Epithelial cell of esophagus (primary cell): Measurements from ENCODE around the gene TMEM121B.

Experiments used
- DNase-seq: peaks from one replicate; pipeline ENCODE4 v3.0.0; 2010; ENCODE audit warnings: low read depth
- H3K4me3 ChIP-seq: 2 replicates; pipeline ENCODE4 v1.5.1; 2011; ENCODE audit warnings: mild to moderate bottlenecking, low read length, control low read depth
- TF ChIP-seq, protein P1 (sequence below): IDR thresholded peaks from 2 replicates; pipeline ENCODE4 v1.5.1; 2011; ENCODE audit warnings: low read depth, mild to moderate bottlenecking, low read length, control low read depth, inconsistent platforms; ENCODE audit not compliant: insufficient read depth; ENCODE audit errors: missing control alignments

Gene TMEM121B

DNA sequence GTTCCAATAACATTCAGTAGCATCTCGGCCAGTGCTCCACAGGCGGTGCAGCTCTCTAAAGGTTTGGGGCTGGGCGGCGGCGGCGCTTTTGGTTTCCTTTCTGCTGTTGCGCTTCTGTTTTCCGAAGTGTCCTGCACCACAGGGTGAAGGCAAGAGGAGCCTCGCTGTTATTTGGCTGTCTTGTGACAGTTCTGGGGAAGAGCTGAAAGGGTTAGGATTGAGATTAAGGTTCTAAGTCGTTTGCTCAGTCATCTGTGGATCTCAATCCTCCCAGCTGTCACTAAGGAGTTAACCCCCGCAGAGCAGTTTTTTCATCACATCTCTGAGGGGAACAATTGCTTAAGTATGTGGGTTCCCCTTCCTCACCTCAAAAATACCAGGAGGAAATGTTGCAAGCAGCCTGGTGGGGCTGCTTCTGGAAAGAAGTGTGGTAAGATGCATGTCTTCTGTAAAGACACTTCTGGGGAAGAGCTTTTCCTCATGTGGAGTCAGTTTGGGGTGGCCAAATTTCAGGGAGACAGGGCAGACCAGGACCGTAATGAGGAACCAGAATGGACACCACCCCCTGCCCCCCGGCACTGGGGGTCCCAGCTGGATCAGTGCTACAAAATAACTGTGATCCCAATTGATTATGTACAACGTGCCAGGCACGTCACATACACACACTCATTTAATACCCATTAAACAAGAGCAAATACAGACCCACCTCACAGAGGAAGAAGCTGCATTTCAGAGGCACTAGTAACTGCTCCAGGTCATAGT lies 14.2 kb downstream of the TMEM121B start:
- TF ChIP-seq, protein P1, sequence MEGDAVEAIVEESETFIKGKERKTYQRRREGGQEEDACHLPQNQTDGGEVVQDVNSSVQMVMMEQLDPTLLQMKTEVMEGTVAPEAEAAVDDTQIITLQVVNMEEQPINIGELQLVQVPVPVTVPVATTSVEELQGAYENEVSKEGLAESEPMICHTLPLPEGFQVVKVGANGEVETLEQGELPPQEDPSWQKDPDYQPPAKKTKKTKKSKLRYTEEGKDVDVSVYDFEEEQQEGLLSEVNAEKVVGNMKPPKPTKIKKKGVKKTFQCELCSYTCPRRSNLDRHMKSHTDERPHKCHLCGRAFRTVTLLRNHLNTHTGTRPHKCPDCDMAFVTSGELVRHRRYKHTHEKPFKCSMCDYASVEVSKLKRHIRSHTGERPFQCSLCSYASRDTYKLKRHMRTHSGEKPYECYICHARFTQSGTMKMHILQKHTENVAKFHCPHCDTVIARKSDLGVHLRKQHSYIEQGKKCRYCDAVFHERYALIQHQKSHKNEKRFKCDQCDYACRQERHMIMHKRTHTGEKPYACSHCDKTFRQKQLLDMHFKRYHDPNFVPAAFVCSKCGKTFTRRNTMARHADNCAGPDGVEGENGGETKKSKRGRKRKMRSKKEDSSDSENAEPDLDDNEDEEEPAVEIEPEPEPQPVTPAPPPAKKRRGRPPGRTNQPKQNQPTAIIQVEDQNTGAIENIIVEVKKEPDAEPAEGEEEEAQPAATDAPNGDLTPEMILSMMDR, result no peak
- H3K4me3 ChIP-seq, result no peak overlapping the region
- no peak for DNase-seq

GRCh38 chr22:17106161-17106784 lies 14.9 kb downstream of the TMEM121B start:
- H3K4me3 ChIP-seq, result no peak overlapping the region
- DNase-seq, result no peak
- TF ChIP-seq, protein P1, result no peak

DNA sequence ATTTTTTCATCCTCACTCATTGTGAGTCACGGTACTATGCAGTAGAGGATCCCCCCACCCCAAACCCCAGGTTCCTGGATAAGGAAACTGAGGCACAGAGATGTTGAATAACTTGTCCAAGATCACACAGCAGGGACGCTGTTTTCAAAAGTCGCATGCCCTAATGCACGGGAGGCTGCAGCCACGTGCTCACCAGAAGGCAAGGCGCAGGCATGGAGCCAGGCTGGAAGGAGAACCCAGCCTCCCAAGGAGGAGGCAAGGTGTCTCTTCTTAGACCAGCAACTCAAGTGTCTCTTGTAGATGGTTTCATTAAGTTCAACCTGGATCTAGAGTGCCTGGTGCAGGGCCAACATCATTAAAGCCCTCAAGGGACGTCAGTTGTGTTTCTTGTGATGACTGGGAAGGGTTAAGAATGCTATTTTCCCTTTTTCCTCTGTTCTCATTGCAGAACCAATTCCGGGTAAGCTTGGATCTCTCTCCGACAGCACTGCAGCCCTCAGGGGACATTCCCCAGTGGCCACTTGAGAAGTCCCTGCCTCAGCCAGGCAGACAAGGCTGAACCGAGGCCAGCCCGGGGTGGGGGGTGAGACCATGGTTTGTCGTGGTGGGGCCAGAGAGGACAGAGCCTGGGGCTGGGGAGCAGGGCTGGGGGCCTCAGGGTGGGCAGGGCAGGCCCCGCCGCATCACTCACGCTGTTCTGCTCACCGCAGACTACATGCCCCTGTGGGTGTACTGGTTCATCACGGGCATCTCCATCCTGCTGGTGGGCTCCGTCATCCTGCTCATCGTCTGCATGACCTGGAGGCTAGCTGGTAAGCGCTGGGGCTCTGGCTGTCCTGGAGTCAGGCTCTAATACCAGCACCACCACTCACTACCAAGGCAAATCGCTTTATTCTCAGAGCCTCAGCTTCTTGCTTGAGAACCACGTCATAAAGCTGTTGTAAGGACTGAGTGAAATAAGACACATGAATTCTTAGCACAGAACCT lies 15.7 kb downstream of the TMEM121B start:
- no peak overlapping the region for H3K4me3 ChIP-seq
- DNase-seq, result no peak
- TF ChIP-seq, protein P1, result no peak

DNA sequence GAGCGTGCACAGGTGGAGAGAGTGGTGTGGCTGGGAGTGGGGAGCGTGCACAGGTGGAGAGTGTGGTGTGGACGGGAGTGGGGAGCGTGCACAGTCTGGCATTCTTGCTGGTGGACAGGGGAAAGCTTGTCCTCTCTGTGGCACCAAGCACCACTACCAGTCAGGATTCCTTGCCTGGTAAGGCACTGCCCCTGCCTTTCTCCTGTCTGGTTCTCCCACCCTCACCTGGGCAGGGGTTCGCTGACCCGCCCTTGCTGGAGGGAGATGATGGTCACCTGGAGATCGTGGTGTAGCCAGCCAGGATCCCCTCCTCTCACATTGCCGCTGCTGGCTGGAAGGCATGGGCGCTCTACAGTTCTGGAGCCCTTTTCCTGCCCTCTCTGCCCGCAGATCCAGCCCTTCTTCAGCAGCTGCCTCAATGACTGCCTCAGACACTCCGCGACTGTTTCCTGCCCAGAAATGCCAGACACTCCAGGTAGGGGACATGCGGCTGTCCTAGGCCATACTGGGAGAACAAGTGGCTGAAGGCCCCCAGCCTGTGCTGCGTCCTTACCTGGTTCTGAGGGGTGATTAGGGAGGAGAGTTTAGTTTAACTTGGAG lies 16.7 kb downstream of the TMEM121B start:
- TF ChIP-seq, protein P1, result no peak
- no peak for DNase-seq
- no peak overlapping the region for H3K4me3 ChIP-seq

GRCh38 chr22:17103351-17103750 lies 17.8 kb downstream of the TMEM121B start:
- no peak overlapping the region for H3K4me3 ChIP-seq
- TF ChIP-seq, protein P1, result no peak
- DNase-seq, result no peak

DNA sequence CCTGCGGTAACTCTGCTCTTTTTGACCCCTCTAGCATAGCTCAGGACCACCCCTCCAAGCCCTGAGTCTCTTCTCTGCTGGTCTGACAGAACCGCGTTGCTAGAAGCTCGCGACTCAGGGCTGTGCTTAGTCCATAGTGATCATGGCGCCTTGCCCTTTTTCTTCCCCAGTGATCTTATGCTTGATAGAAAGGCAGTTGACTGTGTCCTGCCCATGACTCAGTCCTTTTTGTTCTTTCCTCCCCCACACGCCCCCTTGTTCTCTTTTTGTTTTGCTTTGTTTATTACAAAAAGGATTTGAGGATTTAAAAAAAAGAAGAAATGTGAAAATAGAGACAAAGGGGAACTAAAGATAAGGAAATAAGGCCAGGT lies 18.9 kb downstream of the TMEM121B start:
- DNase-seq, result no peak
- no peak overlapping the region for H3K4me3 ChIP-seq

More for the DNA sequence above, 18.9 kb downstream of the TMEM121B start:
- TF ChIP-seq, protein P1, result no peak
